CD4-positive, alpha-beta T cell (primary cell): ENCODE results near the gene RASSF8. TPM values are rescaled to one million over a fixed set of nuclear protein-coding genes. Genes with fewer than 3 reads are reported as not detected.

Source experiments
- ATAC-seq: fragments of 200-7000 bp; cut with Tn5 transposase; one replicate; pipeline ENCODE4 v1.10.0; 2022; ENCODE audit warnings: mild to moderate bottlenecking; ENCODE audit not compliant: poor library complexity
- CTCF ChIA-PET: fragments of 350-600 bp; sonication (Branson Sonifier 250); formaldehyde crosslinking; loops from one replicate; lab custom pipeline; 2021; ENCODE audit warnings: antibody characterized with exemption, inconsistent platforms; lab: Charles Lee
- POLR2A ChIA-PET: fragments of 350-600 bp; sonication (Branson Sonifier 250); formaldehyde crosslinking; loops from one replicate; lab custom pipeline; 2021; ENCODE audit warnings: antibody characterized with exemption, inconsistent platforms; lab: Charles Lee
- DNase-seq, 14 experiments: peaks; one replicate each; pipeline ENCODE4 v3.0.0-alpha.2; 2013 to 2020; ENCODE audit warnings: mixed read lengths in 2 of 14
- H3K27ac ChIP-seq, 2 donors: one replicate each; pipeline versions ENCODE4 v1.5.1 to v1.7.0; 2013; ENCODE audit warnings: low read length in 2 of 2, low read depth in 1 of 2, mild to moderate bottlenecking in 1 of 2
- H3K27me3 ChIP-seq, 2 experiments: 1 replicate in 1 of 2; 2 replicates in 1 of 2; pipeline versions ENCODE4 v1.6.1 to v1.7.0; 2013; ENCODE audit warnings: low read length in 2 of 2, control low read depth in 1 of 2, mild to moderate bottlenecking in 1 of 2, moderate library complexity in 1 of 2; ENCODE audit not compliant: insufficient read depth in 2 of 2, control insufficient read depth in 1 of 2
- H3K36me3 ChIP-seq: one replicate; pipeline ENCODE4 v1.6.1; 2013; ENCODE audit warnings: low read length, control low read depth; ENCODE audit not compliant: insufficient read depth
- H3K4me1 ChIP-seq: one replicate; pipeline ENCODE4 v1.6.1; 2013; ENCODE audit warnings: low read length, control low read depth; ENCODE audit not compliant: insufficient read depth
- H3K4me3 ChIP-seq: one replicate; pipeline ENCODE4 v1.5.1; 2013; ENCODE audit warnings: mild to moderate bottlenecking, low read length, moderate library complexity
- H3K9me3 ChIP-seq, 2 experiments: 1 replicate in 1 of 2; 2 replicates in 1 of 2; pipeline versions ENCODE4 v1.6.1 to v1.7.0; 2013; ENCODE audit warnings: low read length in 2 of 2, mild to moderate bottlenecking in 2 of 2, control low read depth in 1 of 2, moderate library complexity in 1 of 2; ENCODE audit not compliant: control insufficient read depth in 1 of 2, insufficient read depth in 1 of 2
- H3K27ac Mint-ChIP-seq: one replicate; pipeline ENCODE4 v1.8.0; 2020; ENCODE audit warnings: mixed read lengths
- H3K27me3 Mint-ChIP-seq: one replicate; pipeline ENCODE4 v1.8.0; 2021; ENCODE audit warnings: mixed read lengths
- H3K36me3 Mint-ChIP-seq: one replicate; pipeline ENCODE4 v1.8.0; 2021; ENCODE audit warnings: low read depth, mixed read lengths
- H3K4me1 Mint-ChIP-seq: one replicate; pipeline ENCODE4 v1.8.0; 2021; ENCODE audit warnings: low read depth, mixed read lengths
- H3K4me3 Mint-ChIP-seq: one replicate; pipeline ENCODE4 v1.8.0; 2020; ENCODE audit warnings: mild to moderate bottlenecking, mixed read lengths
- H3K9me3 Mint-ChIP-seq: one replicate; pipeline ENCODE4 v1.8.0; 2020; ENCODE audit warnings: mixed read lengths
- intact Hi-C, 2 experiments: fragments of 100-400 bp; cut with DNase I in 1 of 2; cut with micrococcal nuclease in 1 of 2; formaldehyde crosslinking; loops; one replicate each; pipeline versions ENCODE4 v1.15.1 to v1.9.0; 2023 to 2025; cut with DNase I, micrococcal nuclease
- total RNA-seq, 174 experiments: library from RNA in 2 of 174; stranded (reverse) in 2 of 174; gene quantifications; one replicate each; pipeline ENCODE4 v1.2.3 and lab custom pipeline; 2021 to 2026
- TF ChIP-seq, protein P1 (sequence below): fragments of 200-600 bp; IDR thresholded peaks from one replicate; pipeline ENCODE4 v1.8.0; 2022; ENCODE audit warnings: antibody characterized with exemption, mild to moderate bottlenecking

RASSF8 gene
- total RNA-seq, 2 experiments from 2014 or later, result 0.71 to 1.4 TPM

DNA sequence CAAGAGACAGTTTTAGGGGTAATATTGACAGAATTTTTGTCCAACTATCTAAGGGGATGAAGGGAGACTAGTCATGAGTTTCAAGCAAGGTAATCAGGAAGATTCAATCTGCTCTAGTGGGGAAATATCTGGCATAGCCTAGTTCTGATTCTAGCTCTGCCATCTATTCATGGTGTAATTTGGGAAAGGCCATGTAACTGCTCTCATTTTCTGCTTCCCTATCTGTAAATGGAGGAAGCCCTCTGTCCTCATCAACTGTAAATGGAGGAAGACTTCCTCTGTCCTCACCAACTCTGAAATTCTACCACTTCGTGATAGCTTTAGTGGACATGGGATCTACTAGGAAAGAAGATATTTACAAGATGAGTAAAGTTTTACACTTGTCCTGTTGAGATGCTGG lies 128.5 kb downstream of the RASSF8 start:
- Histone ChIP-seq H3K4me1 (no peaks in the 10 kb centered on the region), H3K4me3 (no peak overlapping the region), H3K27ac (no peak overlapping the region), H3K36me3 (no peaks in the 10 kb centered on the region), H3K27me3 (peaks cover 0 to 2% of the 10 kb centered on the region in 2 experiments), H3K9me3 (peaks cover 0 to 3% of the 10 kb centered on the region in 2 experiments)
- H3K27ac Mint-ChIP-seq, result no peak overlapping the region
- ATAC-seq (no peak), DNase-seq (no peak)
- TF ChIP-seq, protein P1, sequence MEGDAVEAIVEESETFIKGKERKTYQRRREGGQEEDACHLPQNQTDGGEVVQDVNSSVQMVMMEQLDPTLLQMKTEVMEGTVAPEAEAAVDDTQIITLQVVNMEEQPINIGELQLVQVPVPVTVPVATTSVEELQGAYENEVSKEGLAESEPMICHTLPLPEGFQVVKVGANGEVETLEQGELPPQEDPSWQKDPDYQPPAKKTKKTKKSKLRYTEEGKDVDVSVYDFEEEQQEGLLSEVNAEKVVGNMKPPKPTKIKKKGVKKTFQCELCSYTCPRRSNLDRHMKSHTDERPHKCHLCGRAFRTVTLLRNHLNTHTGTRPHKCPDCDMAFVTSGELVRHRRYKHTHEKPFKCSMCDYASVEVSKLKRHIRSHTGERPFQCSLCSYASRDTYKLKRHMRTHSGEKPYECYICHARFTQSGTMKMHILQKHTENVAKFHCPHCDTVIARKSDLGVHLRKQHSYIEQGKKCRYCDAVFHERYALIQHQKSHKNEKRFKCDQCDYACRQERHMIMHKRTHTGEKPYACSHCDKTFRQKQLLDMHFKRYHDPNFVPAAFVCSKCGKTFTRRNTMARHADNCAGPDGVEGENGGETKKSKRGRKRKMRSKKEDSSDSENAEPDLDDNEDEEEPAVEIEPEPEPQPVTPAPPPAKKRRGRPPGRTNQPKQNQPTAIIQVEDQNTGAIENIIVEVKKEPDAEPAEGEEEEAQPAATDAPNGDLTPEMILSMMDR, result no peak
- H3K36me3 Mint-ChIP-seq, result no peaks in the 10 kb centered on the region
- H3K4me3 Mint-ChIP-seq, result no peak overlapping the region
- no peaks in the 10 kb centered on the region for H3K4me1 Mint-ChIP-seq
- peaks cover 3% of the 10 kb centered on the region for H3K9me3 Mint-ChIP-seq
- no peaks in the 10 kb centered on the region for H3K27me3 Mint-ChIP-seq
- POLR2A ChIA-PET, result no interaction called here
- CTCF ChIA-PET, result no interaction called here
- intact Hi-C loops, result no loop called here

DNA sequence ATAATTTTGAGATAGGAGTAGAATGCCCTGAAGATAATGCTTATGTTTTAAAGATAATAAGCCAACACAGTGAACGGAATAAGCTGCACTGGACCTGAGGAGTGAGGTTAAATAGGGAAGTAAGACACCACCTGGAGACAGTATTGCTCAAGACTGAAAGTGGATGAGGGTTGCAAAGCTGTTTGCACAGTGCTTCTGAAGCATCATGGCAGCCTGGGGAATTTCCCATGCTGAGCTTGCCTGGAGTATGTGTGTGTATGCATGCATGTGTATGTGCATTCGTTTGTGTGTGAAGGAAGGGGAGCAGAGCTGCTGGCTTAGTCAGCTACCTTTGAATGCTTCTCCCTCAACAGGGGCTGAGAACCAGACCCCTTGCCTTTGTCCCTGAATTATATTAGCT lies 130.5 kb downstream of the RASSF8 start:
- Mint-ChIP-seq H3K27me3 (no peaks in the 10 kb centered on the region), H3K4me1 (no peaks in the 10 kb centered on the region), H3K36me3 (no peaks in the 10 kb centered on the region), H3K9me3 (peaks cover 3% of the 10 kb centered on the region), H3K27ac (no peak overlapping the region), H3K4me3 (no peak overlapping the region)
- peaks cover 0 to 2% of the 10 kb centered on the region in 2 experiments for H3K27me3 ChIP-seq
- ChIA-PET CTCF (no interaction called here), POLR2A (no interaction called here)
- no peak overlapping the region for H3K27ac ChIP-seq
- H3K4me1 ChIP-seq, result no peaks in the 10 kb centered on the region
- H3K4me3 ChIP-seq, result no peak overlapping the region
- no peak for ATAC-seq
- H3K36me3 ChIP-seq, result no peaks in the 10 kb centered on the region
- TF ChIP-seq, protein P1, result no peak
- intact Hi-C loops, result no loop called here
- peak in 1 of 14 experiments; percentile 8 for DNase-seq
- no peaks in the 10 kb centered on the region for H3K9me3 ChIP-seq

DNA sequence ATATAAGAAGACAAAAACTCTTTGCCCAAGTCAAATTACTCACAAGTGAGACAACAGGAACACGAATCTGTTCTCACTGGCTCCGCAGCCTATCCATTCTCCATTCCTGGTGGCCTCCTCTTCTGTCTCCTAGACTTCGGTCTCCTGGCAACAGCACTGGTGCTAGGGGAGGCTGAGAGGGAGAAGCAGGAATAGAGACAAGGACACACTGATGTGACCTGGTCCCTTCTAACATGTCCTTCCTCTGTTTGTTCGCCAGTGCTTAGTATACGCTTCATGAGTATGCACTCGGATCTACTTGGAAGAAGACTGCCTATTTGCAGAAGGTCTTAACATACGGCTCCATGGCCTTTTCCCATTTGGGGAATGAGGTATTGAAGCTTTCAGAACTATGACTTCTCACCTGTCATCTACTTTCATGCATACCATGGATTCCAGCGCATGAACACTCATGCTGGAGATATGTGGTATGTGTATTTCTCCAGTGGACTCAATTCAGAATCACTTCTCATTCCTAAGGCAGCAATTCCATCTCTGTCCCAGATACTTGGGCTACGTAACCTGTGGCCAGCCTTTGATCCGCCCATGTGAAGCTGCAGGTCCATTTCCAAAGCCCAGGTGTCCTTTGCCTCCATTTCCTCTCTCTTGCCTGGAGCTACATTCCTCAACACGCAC lies 132.5 kb downstream of the RASSF8 start:
- Mint-ChIP-seq H3K9me3 (no peaks in the 10 kb centered on the region), H3K4me1 (no peaks in the 10 kb centered on the region), H3K36me3 (no peaks in the 10 kb centered on the region), H3K27me3 (no peaks in the 10 kb centered on the region), H3K4me3 (no peak overlapping the region), H3K27ac (no peak overlapping the region)
- Histone ChIP-seq H3K4me1 (no peaks in the 10 kb centered on the region), H3K27me3 (peaks cover 0 to 2% of the 10 kb centered on the region in 2 experiments), H3K36me3 (no peaks in the 10 kb centered on the region), H3K27ac (no peak overlapping the region), H3K9me3 (no peaks in the 10 kb centered on the region), H3K4me3 (no peak overlapping the region)
- ATAC-seq (no peak), DNase-seq (no peak)
- CTCF ChIA-PET, result interaction anchor here (0.5 kb wide), 1 partner anchor 1621 kb away, joined by 4 read pairs; no protein-coding TSS in a partner anchor
- intact Hi-C loops, result loop anchor here in 1 of 2 experiments (10.0 kb wide), 2 partner anchors 794 to 1214 kb away; no protein-coding TSS in a partner anchor
- POLR2A ChIA-PET, result no interaction called here
- TF ChIP-seq, protein P1, result no peak
